HG02870 (cell line): Measurements from ENCODE around the gene LRP8.

Experiments
- ATAC-seq: cut with Tn5 transposase; IDR thresholded peaks from one replicate; pipeline ENCODE4 v1.9.1; 2021; ENCODE audit warnings: mild to moderate bottlenecking, moderate library complexity; ENCODE audit not compliant: unreplicated experiment

The LRP8 gene

DNA sequence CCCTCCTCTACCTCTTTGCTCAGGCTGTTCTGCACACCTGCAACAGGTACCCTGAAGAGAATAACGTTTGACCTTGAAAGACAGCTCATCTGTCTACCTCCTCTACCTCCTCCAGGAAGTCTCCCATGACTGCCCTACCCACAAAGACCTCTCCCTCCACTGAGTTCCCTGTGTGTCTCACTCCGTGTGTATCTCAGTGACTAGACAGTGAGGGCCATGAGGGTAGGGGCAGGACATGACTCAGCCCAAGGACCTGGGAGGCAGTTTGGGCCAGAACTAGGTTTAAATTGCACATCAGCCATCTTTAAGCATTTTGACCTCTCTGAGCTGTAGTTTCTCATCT is 32.0 kb upstream of the LRP8 start:
- ATAC-seq, result no peak

DNA sequence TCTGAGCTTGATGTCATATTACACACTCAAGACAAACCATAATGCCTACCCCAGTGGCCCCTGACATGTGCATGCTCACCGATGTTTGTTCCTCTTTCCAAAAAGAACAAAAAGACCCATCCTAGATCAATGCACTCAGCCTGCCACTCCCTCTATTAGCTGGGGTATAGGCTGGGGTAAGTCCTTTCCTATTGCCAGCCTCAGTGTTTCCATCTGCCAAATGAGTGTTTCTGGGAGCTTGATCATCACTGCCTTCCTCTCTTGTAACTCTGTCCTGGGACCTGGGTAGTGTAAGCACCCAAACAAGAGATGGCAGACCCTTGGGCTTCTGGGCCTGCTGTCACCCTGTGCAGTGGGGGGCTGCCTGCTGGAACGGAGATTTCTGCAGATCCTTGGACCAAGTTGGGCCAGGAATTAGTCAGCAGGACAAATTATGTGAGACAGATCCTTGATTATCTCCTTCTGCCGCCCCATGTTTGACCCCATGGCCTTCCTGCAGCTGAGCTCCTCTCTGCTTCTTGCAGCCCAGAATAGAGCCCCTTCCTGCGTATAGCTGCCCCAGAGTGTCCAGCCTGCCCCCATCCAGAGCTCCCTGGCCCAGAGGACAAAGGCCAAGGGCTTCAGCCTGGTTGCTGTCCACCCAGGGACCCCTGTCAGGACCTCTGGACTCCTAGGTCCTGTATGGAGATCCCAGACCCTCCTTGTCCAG is 31.5 kb upstream of the LRP8 start:
- no peak for ATAC-seq

DNA sequence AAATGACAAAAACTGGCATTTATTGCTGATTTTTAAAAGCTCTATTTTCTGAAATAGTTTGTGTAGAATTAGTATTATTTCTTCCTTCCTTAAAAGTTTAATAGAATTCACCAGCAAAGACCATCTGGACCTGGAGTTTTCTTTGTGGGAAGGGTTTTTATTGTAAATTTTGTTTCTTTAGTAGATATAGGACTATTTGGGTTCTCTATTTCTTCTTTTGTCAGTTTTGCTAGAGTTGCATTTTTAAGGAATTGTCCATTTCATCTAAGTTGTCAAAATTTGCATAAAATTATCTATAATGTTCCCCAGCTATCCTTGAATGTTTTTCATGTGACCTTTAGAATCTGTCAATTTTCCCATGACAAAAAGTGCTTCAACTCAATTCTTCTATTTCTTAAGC is 28.8 kb upstream of the LRP8 start:
- no peak for ATAC-seq

DNA sequence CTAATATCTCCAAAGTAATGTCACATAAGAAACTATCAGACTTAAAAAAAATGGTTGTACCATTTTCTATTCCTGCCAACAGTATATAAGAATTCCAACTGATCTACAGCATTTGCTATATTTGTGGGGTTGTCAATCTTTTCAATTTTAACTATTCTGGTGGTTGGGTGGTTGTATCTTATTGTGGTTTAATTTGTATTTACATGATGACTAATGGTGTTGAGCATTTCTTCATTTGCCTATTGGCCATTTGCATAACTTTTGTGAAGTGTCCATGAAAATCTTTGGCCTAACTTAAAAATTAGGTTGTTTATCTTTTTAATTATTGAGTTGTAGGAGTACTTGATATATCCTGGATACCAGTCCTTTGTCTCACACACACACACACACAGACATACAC is 26.2 kb upstream of the LRP8 start:
- no peak for ATAC-seq

DNA sequence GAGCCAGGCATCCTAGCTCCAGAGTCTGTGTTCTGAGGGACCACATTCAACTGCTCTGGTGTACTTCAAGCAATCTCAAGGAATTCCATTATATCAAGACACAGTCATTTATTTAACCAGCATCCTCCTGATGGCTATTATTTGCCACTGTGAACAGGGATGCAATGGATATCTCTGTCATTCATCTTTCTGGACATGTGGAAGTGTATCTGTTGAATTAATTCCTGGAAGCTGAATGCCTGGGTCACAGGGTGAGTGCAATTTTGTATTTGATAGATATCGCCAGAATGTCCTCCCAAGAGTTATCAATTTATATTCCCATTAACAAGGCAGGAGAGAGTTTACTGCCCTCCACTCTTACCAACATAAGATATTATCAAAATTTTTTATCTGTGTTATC is 24.7 kb upstream of the LRP8 start:
- ATAC-seq, result no peak

DNA sequence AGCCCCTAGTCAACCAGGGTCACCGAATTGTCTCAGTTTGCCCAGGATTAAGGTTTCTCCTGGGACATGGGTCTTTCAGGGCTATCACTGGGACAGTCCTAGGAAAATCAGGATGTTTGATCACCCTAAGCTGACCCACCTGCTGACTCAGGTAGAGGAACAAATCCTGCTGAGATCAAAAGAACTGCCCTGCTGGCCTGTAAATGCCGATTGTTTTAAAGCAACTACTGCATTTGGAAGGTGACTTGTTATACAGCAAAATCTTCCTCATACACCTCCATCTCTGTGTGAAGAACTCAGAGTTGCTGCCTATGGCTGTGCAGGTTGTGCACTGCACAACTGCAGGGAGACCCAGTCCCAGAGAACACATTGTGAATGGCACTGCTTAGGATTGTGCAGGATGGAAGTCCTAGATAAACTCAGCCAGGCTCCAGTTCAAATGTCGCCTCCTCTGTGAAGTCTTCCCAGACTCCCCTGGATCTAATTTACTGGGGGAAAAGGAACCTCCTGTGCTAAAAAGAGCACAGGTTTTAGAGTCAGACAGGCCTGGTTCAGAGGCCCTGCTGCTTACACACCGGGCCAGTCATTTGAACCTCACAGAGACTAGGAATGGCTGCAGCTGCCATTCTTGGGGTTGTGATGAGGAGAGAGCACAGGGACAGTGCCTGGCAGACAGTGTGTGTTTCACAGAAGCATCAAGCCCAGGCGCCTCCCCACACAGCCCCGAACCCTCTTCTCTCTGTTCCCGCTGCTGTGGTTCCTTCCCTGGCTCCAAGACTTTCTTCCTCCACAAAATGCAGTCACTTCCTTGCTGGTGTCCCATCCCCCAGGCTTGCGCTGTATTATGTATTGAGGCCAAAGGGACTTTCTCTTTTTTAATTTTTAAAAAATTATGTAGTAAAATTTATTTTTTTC is 23.2 kb upstream of the LRP8 start:
- no peak for ATAC-seq

DNA sequence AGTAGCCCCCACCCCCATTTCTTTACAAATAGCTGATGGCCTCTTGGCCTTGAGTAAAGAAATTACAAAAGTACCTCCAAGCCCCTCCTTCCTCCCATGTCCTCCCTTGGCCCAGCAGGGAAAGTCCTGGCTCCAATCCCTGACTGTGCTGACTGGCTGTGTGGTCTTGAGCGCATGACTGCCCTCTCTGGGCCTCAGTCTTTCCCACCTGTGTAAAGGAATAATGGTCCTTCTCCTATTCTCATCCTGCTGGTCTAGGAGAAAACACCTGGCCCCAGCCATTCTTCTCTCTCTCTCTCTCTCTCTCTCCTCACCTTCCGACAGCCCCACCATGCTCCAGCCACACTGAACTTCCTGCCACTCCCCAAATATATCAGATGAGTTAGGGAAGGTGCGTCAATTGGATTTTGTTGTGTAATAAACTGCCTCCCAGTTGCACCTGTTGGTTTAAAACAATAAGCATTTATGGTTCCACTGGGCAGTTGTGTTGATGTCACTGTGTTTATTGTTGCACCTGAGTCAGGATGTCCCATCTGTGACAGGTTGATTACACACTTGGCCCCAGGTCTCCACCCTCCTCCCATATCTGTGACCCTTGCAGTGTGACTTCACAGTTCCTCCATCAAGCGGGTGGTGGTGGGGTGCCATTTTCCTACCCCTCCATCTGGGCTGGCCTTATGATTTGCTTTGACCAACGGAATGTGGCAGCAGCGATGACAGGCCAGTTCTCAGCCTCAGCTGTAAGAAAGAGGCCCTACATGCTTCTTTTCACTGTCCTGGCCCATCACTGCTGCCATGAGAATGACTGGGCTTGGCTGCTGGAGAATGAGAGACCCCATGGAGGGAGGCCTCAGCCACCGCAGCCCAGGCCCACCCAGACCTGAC is 22.3 kb upstream of the LRP8 start:
- ATAC-seq, result no peak

DNA sequence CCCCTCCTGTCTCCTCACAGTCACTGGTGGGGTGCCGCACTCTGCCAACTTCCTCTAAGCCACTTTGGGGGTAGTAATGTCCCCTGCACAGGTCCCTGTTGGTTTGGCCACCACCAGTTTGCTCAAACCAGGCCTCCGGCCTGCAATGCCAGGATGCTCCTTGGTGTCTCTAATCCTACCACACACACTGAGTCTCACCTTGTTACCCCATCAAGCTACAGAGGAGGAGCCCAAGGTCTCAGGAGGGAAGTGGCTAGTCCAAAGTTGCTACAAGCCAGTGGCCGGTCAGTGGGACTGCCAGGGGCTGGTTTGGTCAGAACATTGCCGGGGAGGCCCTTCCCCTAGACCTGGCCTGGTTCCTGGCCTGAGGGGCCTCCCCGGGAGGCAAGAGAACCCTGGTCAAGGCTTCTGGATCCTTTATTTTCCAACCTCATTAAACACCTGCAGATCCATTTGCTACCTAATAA is 21.5 kb upstream of the LRP8 start:
- ATAC-seq, result no peak

DNA sequence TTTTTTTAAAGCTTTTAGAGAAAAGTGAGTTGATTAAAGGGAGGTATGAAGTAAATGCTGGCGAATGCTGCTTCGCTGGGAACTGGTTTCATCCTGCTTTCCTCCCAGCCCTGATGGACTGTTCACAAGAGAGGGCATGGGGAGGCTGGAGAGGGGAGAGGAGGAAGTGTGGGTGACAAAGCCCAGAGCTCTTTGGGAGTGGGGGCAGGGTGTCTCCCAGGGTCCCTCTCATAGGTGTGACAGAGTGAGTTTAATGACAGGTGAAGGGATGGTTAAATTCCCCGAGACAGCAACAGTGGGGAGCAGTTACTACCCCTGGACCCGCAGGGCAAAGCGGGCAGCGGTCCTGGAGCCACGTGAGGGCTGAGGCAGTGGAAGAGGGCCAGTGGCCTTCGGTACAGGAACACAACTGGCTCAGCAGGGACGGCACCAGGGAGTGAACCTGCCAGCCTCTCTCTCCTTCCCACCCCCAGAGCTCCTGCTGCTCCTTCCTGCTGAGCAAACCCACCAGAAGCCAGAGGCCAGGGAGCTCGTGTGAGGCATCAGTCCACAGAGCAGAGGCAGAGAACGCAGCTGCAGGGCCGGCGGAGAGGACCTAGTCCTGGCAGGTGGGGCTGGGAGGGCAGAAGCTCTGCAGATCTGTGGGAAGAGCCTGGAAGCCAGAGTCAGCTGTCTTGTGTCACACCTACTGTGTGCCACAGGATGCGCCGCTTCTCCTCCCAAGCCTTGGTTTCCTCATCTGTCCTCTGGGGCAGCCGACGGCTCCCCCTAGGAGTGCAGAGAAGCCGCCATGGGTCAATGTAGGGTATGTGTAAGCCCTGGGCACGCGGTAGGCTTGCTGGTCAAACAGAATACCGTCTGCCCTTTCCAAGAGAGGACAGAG is 20.9 kb upstream of the LRP8 start:
- ATAC-seq, result no peak

DNA sequence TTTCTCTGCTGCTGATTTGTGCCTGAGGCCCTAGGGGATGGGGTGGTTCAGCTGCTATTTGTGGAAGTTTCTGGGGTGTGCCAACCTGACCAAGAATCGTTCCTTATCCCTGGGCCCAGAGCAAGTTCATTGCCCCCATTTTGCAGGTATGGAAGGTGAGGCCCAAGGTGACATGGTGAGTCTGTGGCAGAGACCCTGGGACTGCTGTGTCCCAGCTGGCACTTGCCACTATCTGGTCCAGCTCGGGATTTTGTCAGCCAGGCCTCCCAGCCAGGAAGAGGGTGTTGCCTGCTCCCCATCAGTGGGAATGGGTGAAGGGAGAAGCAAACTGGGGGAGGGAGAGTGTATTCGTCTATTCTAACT is 18.9 kb upstream of the LRP8 start:
- no peak for ATAC-seq

DNA sequence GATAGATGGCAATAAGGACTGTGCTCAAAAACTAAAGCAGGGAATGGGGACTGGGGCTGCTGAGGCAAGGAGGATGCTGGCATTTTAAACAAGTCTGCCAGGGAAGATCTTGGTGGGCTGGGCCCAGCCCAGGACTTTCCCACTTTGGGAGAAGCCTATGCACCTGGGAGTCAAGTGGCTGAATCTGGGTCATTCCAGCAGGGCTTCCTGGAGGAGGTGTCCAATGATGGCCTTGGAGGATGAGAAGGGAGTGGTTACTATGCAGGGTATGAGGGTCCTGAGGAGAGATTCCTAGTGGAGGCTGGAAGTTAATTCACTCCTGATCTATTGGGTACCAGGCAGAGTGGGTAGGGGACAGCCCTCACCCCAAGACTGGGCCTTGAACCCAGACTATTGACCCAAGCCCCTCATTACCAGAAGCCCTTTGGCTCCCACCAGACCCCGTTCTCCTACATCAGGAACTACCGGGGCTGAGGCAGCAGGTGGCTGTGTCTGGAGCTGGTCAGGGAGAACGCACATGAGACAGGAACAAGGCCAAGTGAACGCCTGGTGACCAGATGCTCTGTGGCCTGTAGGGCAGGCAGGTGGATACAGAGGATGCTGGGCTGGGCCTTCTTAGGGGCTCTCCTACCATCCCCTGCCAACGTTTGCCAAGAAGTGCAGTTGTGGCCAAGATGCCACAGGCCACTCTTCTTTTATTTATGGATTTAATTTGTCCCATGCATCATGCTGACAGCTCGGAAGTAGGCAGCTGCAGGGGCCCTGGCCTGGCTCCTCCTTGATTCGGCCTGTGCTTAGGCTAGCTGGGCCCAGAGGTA is 18.3 kb upstream of the LRP8 start:
- ATAC-seq, result no peak

DNA sequence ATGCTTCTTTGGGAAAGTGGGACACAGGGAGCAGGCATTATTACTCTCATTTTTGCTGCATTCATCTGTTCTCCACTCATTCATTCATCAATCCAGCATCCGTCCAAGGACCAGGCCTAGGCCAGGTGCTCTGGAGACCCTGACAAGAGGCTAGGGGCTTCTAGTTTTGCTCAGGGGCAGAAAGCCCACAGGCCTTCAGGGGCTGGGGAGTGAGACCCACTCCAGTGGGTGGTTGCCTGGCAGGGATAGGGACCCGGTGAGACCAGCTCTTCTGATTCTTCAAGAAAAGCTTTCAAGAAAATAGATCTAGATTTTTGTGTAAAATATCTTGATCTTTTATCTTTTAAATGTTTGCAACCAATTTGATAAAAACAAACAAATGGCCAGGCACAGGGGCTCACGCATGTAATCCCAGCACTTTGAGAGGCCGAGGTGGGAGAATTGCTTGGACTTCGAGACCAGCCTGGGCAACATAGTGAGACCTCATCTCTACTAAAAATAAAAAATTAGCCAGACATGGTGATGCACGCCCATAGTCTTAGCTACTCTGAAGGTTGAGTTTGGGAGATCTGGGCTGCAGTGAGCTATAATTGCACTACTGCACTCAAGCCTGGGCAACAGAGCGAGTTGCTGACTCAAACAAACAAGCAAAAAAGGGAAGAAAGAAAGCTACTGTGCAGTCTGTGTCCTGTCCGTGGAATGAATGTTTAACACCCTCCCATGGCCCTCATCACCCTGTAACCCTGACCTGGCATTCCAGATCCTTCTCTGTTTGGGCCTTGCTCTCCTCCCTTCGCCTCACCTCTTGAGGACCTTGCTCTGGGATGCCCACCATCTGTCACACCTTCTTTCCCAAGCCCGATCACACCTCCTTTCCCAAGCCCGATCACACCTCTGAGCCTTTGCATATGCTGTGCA is 17.3 kb upstream of the LRP8 start:
- peak; percentile 94 for ATAC-seq

DNA sequence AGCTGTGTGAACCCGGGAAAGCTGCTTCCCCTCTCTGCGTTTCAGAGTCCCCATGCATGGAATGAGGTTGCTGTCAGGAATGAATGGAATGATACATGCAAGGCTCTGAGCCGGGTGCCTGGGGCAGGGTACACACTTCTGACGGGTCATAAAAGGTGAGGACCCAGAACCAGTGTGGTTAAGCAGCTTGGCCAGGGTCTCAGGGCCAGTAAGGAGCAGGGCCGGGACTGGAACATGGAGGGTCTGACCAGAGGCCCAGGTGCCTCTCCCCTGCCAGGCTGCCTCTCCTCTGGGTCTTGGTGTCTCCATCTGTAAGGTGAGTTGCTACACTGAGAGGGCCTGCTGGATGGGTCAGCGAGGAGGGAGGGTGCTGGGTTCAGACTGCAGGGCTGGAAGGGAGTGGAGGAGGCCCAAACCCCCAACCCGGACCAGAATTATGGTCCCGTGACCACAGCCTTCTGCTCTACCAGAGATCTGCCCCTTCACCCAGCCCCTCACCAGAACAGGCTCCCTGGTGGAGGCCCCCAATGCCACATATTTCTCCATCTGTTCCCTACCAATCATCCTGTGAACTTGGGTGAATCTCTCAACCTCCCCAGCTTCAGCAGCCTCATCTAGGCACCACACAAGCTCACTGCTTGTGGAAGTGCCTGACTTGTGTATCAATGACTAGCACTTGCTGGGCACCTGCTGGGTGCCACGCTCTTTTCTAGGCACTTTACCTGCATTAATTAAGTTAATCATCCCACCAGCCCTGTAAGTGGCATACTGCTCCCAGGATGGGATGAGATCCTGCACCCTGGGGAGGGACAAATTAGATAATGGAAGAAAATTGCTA is 16.2 kb upstream of the LRP8 start:
- ATAC-seq, result no peak

DNA sequence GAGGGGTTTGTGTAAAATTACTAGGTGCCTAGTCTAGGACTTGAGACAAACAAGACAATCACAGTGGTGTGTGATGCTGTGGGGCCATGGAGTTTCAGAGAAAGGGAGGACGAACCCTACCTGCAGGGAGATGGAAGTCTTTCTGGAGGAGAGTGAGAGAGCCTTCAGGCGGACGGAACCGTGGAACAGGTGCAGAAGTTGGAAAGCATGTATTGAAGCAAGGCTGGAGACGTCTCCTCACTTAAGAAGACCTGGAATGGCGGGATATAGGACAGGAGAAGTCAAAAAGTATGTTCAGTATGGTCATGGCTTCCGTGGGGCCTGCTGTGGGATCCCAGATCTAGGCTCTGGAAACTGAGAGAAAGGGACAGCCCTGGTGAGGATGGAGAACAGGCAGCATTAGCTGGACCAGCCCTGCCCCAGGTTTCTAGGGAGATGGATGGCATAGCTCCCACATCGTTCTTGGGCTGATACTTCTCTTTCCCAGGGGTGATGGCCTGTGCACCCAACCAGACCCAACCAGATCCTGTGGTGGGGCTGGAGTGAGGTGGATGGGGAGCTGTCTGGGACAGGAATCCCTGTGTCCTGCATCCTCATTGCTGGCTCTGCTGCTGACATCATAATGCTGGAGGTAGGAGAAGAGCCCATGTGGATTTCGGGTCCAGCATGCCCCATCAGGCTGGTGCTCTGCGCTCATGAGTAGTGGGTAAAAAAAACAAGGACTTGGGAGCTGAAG is 15.0 kb upstream of the LRP8 start:
- ATAC-seq, result no peak

DNA sequence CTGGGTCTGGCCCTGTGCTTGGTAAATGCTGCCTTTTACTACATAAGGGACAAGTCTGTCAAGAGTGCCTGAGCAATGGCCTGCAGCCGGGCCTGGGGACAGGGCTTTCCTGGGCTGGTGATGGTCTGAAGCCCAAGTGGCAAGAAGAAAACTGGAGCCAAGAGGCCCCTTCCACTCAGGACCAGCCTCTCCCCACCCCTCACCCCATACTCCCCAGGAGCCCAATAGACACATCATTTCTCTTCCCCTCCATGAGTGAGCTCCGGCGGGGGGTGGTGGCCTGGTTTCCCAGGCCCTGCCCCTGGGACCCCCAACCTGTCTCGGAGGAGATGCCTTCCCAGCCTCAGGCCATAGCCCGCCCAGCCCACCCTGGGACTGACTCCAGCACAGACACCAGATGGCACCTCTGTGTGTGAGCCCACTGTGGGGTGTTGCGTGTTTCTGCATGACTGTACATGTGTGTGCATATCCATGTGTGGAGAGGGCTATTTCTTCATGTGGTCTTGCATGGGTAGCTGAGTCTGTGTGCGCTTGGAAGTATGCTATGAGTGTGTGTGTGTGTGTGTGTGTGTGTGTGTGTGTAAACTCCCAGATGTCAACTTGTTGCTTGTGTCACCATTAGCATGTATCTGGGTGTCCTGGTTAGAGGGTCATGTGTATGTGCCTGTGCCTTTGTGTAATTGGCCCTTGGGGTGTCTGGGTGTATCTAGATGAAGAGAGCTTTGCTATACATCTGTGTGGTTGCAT is 14.3 kb upstream of the LRP8 start:
- ATAC-seq, result no peak

DNA sequence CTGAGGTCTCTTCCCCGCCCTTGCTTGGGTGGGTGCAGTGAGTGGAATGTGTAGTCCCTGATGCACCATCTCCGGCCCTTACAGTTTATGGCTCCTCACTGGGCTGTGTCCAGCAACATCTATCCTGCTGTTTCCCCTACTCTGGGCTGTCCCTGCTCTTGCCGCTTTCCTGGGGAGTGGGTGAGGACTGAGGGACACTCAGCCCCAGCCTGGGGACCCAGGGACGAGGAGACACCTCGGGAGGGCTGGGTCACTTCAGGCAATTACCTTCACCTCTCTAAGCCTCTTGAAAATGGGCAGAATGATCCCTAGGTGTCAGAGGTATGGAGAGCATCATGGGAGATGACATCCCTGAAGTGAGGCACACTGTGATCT is 13.6 kb upstream of the LRP8 start:
- no peak for ATAC-seq
